GM10266 (cell line): ENCODE results near the gene ORC1.

Experiments
- DNase-seq: peaks from one replicate; pipeline ENCODE4 v3.0.0; 2012; ENCODE audit errors: extremely low spot score
- TF ChIP-seq, protein P1 (sequence below): IDR thresholded peaks from 2 replicates; pipeline ENCODE4 v1.5.1; 2012; ENCODE audit warnings: mild to moderate bottlenecking, low read depth; ENCODE audit not compliant: control insufficient read depth, insufficient read depth; ENCODE audit errors: missing control alignments

The ORC1 gene

DNA sequence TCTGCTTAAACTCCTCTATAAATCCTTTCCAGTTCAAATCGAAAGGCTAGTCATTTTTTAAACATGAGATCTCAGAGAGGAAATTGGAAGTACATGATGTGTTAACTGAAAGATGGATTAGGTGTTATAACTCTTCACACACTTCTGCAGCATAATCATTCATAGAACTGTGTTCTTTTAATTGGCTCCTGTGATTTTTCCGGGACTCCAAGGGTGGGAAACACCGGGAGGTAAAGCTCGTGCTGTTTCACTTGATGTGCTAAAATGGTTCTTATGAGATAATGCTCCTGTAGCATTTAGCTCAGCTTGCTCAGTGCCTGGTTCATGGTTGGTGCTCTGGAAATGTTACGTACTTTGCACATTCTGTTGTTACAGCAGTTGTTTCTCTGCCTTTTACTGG lies 78.4 kb downstream of the ORC1 start:
- TF ChIP-seq, protein P1, sequence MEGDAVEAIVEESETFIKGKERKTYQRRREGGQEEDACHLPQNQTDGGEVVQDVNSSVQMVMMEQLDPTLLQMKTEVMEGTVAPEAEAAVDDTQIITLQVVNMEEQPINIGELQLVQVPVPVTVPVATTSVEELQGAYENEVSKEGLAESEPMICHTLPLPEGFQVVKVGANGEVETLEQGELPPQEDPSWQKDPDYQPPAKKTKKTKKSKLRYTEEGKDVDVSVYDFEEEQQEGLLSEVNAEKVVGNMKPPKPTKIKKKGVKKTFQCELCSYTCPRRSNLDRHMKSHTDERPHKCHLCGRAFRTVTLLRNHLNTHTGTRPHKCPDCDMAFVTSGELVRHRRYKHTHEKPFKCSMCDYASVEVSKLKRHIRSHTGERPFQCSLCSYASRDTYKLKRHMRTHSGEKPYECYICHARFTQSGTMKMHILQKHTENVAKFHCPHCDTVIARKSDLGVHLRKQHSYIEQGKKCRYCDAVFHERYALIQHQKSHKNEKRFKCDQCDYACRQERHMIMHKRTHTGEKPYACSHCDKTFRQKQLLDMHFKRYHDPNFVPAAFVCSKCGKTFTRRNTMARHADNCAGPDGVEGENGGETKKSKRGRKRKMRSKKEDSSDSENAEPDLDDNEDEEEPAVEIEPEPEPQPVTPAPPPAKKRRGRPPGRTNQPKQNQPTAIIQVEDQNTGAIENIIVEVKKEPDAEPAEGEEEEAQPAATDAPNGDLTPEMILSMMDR = no peak
- DNase-seq = no peak

- DNase-seq = no peak
- TF ChIP-seq, protein P1 = no peak
Measured at GRCh38 chr1:52323731-52324130, 80.5 kb downstream of the ORC1 start.
